ENCODE results near the gene APOA5. TPM values are rescaled to one million over a fixed set of nuclear protein-coding genes. Genes with fewer than 3 reads are reported as not detected.

The APOA5 gene
- total and polyA plus RNA-seq, 2 experiments from 2014 or later: 0.18 to 0.35 TPM

- Mint-ChIP-seq H3K36me3 (ENCODE audit: low read depth) (no peaks in the 10 kb centered on the region), H3K27me3 (ENCODE audit: insufficient read depth, low read depth, poor library complexity) (peaks cover 18% of the 10 kb centered on the region), H3K4me3 (no peak overlapping the region), H3K9me3 (no peaks in the 10 kb centered on the region), H3K4me1 (peaks cover 16% of the 10 kb centered on the region), H3K27ac (no peak overlapping the region)
- Histone ChIP-seq H3K4me2 (no peak overlapping the region), H3K4me1 (ENCODE audit: insufficient read depth) (peaks cover 6% of the 10 kb centered on the region; the same call in 1 of the 2 replicates), H3K9me2 (ENCODE audit: insufficient read depth) (no peaks in the 10 kb centered on the region), H3K27ac (ENCODE audit: low read depth) (no peak overlapping the region), H3K79me2 (replicated peaks; ENCODE audit: insufficient read depth) (no peaks in the 10 kb centered on the region), H4K20me1 (replicated peaks; ENCODE audit: insufficient read depth) (no peaks in the 10 kb centered on the region), H3K36me3 (ENCODE audit: insufficient read depth) (no peaks in the 10 kb centered on the region), H3K4me3 (no peak overlapping the region), H3K27me3 (ENCODE audit: insufficient read depth) (no peaks in the 10 kb centered on the region), H3F3A (replicated peaks; ENCODE audit: low read depth) (0 out of 2 replicates have a peak, but pooled peaks cover 3% of the 10 kb centered on the region), H2AFZ (no peak overlapping the region)
- DNase-seq (ENCODE audit: low spot score) (no peak), ATAC-seq (no peak)
- TF ChIP-seq ETS1 (IDR thresholded peaks at IDR 0.05) (no peak), REST (IDR thresholded peaks at IDR 0.05; ENCODE audit: unreplicated experiment) (no peak), CREB1 (CRISPR knock-in tag; IDR thresholded peaks at IDR 0.05; ENCODE audit: low read depth) (no peak), CTCF (conservative IDR thresholded peaks at IDR 0.05; ENCODE audit: low read depth in 2 of 2) (peak in 1 of 2 experiments; percentile 42; a peak in 2 of 4 replicates), POLR2AphosphoS5 (IDR thresholded peaks at IDR 0.05; ENCODE audit: low read depth) (no peak), JUNB (IDR thresholded peaks at IDR 0.05; ENCODE audit: unreplicated experiment) (no peak)
Measured at GRCh38 chr11:116832350-116833290, 40.9 kb upstream of the APOA5 start.
